ENCODE results near the gene MLYCD.

MLYCD gene

GRCh38 chr16:83899978-83900377 lies 1.1 kb downstream of the MLYCD start:
- DNase-seq (ENCODE audit: low spot score) = no peak

- DNase-seq (ENCODE audit: low spot score) = no peak
These were observed 1.7 kb downstream of the MLYCD start for GRCh38 chr16:83900571-83900970.

GRCh38 chr16:83901101-83901500 lies 2.2 kb downstream of the MLYCD start:
- no peak for DNase-seq (ENCODE audit: low spot score)

GRCh38 chr16:83903751-83904150 lies 4.8 kb downstream of the MLYCD start:
- no peak for DNase-seq (ENCODE audit: low spot score)

GRCh38 chr16:83906683-83907082 lies 7.8 kb downstream of the MLYCD start:
- no peak for DNase-seq (ENCODE audit: low spot score)

GRCh38 chr16:83907111-83907510 lies 8.2 kb downstream of the MLYCD start:
- no peak for DNase-seq (ENCODE audit: low spot score)

- no peak for DNase-seq (ENCODE audit: low spot score)
These were observed 8.8 kb downstream of the MLYCD start for GRCh38 chr16:83907631-83908250.

- DNase-seq (ENCODE audit: low spot score) = no peak
These were observed 9.9 kb downstream of the MLYCD start for GRCh38 chr16:83908798-83909197.

- DNase-seq (ENCODE audit: low spot score) = no peak
These were observed 12.4 kb downstream of the MLYCD start for GRCh38 chr16:83911290-83911689.

- no peak for DNase-seq (ENCODE audit: low spot score)
These were observed 13.8 kb downstream of the MLYCD start for GRCh38 chr16:83912519-83913244.

- DNase-seq (ENCODE audit: low spot score) = no peak
These were observed 14.3 kb downstream of the MLYCD start for GRCh38 chr16:83913245-83913633.

GRCh38 chr16:83914091-83914710 lies 15.3 kb downstream of the MLYCD start:
- no peak for DNase-seq (ENCODE audit: low spot score)

GRCh38 chr16:83915081-83915480 lies 16.2 kb downstream of the MLYCD start:
- DNase-seq (ENCODE audit: low spot score) = no peak

- DNase-seq (ENCODE audit: low spot score) = no peak
These were observed 16.6 kb downstream of the MLYCD start for GRCh38 chr16:83915491-83915890.

GRCh38 chr16:83917152-83918120 lies 18.5 kb downstream of the MLYCD start:
- DNase-seq (ENCODE audit: low spot score) = no peak

- DNase-seq (ENCODE audit: low spot score) = no peak
These were observed 22.1 kb downstream of the MLYCD start for GRCh38 chr16:83920894-83921491.

GRCh38 chr16:83923581-83924365 lies 24.9 kb downstream of the MLYCD start:
- no peak for DNase-seq (ENCODE audit: low spot score)

GRCh38 chr16:83924686-83925085 lies 25.8 kb downstream of the MLYCD start:
- DNase-seq (ENCODE audit: low spot score) = no peak

- DNase-seq (ENCODE audit: low spot score) = no peak
These were observed 26.4 kb downstream of the MLYCD start for GRCh38 chr16:83925095-83925905.
